ENCODE measurements around the gene PEX19.

The PEX19 gene

GRCh38 chr1:160257411-160258015 lies 27.4 kb downstream of the PEX19 start:
- no peak for TF ChIP-seq CTCF (IDR thresholded peaks at IDR 0.05)

- TF ChIP-seq CTCF (IDR thresholded peaks at IDR 0.05): no peak
These were observed 28.4 kb downstream of the PEX19 start for GRCh38 chr1:160256396-160257046.

- TF ChIP-seq CTCF (IDR thresholded peaks at IDR 0.05): no peak
These were observed 29.1 kb downstream of the PEX19 start for GRCh38 chr1:160255781-160256300.

DNA sequence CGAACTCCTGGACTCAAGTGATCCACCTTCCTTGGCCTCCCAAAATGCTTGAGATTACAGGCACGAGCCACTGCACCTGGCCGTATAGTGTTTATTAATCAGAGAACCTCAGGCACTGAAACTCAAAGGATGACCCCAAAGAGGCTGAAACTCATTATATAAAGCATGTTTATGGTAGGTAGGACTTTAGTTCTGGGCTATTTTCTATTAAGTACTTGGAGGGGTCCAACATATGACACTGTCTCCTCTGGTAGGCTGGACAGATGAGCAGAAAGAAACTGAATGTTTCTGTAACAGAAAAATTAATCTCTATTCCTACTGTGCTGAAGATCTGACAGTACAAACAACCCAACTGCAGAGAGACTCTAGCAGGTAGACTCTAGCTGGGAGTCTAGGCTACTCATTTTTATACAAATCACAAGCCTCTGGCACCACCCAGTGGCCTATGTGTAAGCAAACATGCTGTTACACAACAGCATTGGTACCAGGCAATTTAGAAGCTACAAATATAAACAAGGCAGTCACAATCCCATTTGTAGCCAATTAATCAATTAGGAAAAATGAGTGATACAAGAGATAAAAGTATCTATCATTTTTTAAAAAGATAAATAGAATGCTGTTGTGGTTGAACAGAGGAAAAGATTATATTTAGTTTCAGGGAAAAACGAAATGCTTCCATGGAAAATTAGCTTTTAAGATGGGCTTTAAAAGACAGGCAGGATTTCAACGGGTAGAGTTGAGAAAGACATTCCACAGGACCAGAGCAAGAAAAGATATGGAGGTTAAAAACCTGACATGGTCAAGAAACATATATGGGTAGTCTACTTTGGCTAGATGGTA lies 33.0 kb downstream of the PEX19 start:
- TF ChIP-seq CTCF (IDR thresholded peaks at IDR 0.05): peak; percentile 86

DNA sequence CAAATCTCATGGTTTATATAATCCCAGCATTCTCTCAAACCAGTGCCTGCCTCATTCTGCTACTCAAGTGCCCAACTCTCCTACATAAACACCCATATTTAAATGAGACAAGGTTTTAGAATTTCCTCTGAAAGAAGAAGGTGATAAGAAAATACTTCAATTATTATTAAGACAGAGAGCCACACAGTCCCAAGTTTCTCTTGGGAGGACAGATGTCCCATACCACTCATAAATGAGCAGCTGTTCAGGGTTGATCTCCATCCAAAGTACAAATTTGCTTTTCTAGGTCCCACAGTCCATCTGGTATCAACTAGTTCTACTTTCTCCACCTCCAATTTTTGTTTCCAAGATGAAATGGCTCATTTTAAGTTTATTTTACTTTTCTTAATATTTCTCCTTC lies 33.9 kb downstream of the PEX19 start:
- no peak for TF ChIP-seq CTCF (IDR thresholded peaks at IDR 0.05)

- no peak for TF ChIP-seq CTCF (IDR thresholded peaks at IDR 0.05)
These were observed 37.9 kb downstream of the PEX19 start for GRCh38 chr1:160247053-160247452.

GRCh38 chr1:160245434-160245833 lies 39.5 kb downstream of the PEX19 start:
- TF ChIP-seq CTCF (IDR thresholded peaks at IDR 0.05): no peak
